WTC11 (cell line): ENCODE results near the gene CSNK2A2.

Experiments used
- AR ChIP-seq: fragments of 250-450 bp; sonication (Bioruptor Pico); IDR thresholded peaks from 2 replicates; pipeline ENCODE4 v1.9.0; 2021; ENCODE audit warnings: mild to moderate bottlenecking
- CTCF ChIP-seq: fragments of 200-600 bp; IDR thresholded peaks from 2 replicates; pipeline ENCODE4 v1.8.0; 2022; ENCODE audit warnings: antibody characterized with exemption
- E2F1 ChIP-seq: sonication (generic); formaldehyde crosslinking; IDR thresholded peaks from 2 replicates; pipeline ENCODE4 v1.8.0; 2022; ENCODE audit warnings: mild to moderate bottlenecking, missing genetic modification reagents
- E2F5 ChIP-seq: sonication (generic); formaldehyde crosslinking; IDR thresholded peaks from 2 replicates; pipeline ENCODE4 v1.8.1; 2022; ENCODE audit warnings: mild to moderate bottlenecking, moderate library complexity, missing genetic modification reagents
- HMGXB4 ChIP-seq: sonication (generic); formaldehyde crosslinking; IDR thresholded peaks from 2 replicates; pipeline ENCODE4 v1.8.1; 2023; ENCODE audit warnings: mild to moderate bottlenecking, moderate library complexity, missing genetic modification reagents
- MAX ChIP-seq: sonication (generic); formaldehyde crosslinking; IDR thresholded peaks from 2 replicates; pipeline ENCODE4 v1.8.0; 2022; ENCODE audit warnings: mild to moderate bottlenecking, missing genetic modification reagents
- MLX ChIP-seq: sonication (generic); formaldehyde crosslinking; IDR thresholded peaks from 2 replicates; pipeline ENCODE4 v1.8.1; 2023; ENCODE audit warnings: mild to moderate bottlenecking, missing genetic modification reagents, moderate library complexity
- NR1H2 ChIP-seq: sonication (generic); formaldehyde crosslinking; IDR thresholded peaks from 2 replicates; pipeline ENCODE4 v1.9.0; 2021; ENCODE audit warnings: mild to moderate bottlenecking, moderate library complexity, missing genetic modification reagents
- SP1 ChIP-seq: sonication (generic); formaldehyde crosslinking; conservative IDR thresholded peaks from 2 replicates; pipeline ENCODE4 v1.8.1; 2022; ENCODE audit warnings: missing genetic modification reagents
- ZNF281 ChIP-seq: sonication (generic); formaldehyde crosslinking; IDR thresholded peaks from 2 replicates; pipeline ENCODE4 v1.8.0; 2023; ENCODE audit warnings: mild to moderate bottlenecking, missing genetic modification reagents
- ZNF425 ChIP-seq: fragments of 250-450 bp; sonication (Bioruptor Pico); conservative IDR thresholded peaks from 2 replicates; pipeline ENCODE4 v1.9.0; 2021; ENCODE audit warnings: mild to moderate bottlenecking

- TF ChIP-seq AR (CRISPR knock-in tag) (no peak), MAX (CRISPR knock-in tag) (no peak), SP1 (CRISPR knock-in tag) (no peak), CTCF (no peak), MLX (CRISPR knock-in tag) (no peak), E2F5 (no peak), HMGXB4 (CRISPR knock-in tag) (no peak), ZNF425 (CRISPR knock-in tag) (no peak), E2F1 (CRISPR knock-in tag) (no peak), ZNF281 (CRISPR knock-in tag) (no peak), NR1H2 (CRISPR knock-in tag) (no peak)
Measured at GRCh38 chr16:58127634-58128033, 70.3 kb downstream of the CSNK2A2 start.
